ENCODE results near the gene OR4D2. TPM values are rescaled to one million over a fixed set of nuclear protein-coding genes. Genes with fewer than 3 reads are reported as not detected.

Gene OR4D2
- total and polyA plus RNA-seq, 2 of the 8 experiments (the other 6 are each of a cell fraction or from before 2014, with no cell fraction given), result not detected

GRCh38 chr17:58219789-58220183 is 53.0 kb downstream of the OR4D2 start:
- no peaks in the 10 kb centered on the region for H3K9me3 ChIP-seq (ENCODE audit: insufficient read depth in 2 of 2, low read depth in 1 of 2, low read length in 1 of 2)
- H3K23ac ChIP-seq (ENCODE audit: insufficient read length), result no peak overlapping the region
- no peaks in the 10 kb centered on the region for H3K27me3 ChIP-seq (replicated peaks in 1 of 4; ENCODE audit: control insufficient read depth in 3 of 4, extremely low read depth in 1 of 4, insufficient read depth in 3 of 4, low read length in 3 of 4)
- H3K14ac ChIP-seq (ENCODE audit: insufficient read length), result no peak overlapping the region
- no peaks in the 10 kb centered on the region for H3K79me2 ChIP-seq (ENCODE audit: control insufficient read depth in 1 of 2, insufficient read depth in 2 of 2, low read length in 2 of 2)
- no peak overlapping the region for H2BK5ac ChIP-seq (ENCODE audit: low read depth, low read length)
- H4K20me1 ChIP-seq (replicated peaks in 1 of 2; ENCODE audit: control insufficient read depth in 1 of 2, insufficient read depth in 2 of 2, low read length in 2 of 2), result no peaks in the 10 kb centered on the region
- no peak overlapping the region for H2BK12ac ChIP-seq (ENCODE audit: low read depth, low read length)
- peak overlapping the region in 1 of 4 experiments; percentile 81; a peak in 3 of 8 replicates for H3K4me3 ChIP-seq (ENCODE audit: extremely low read depth in 1 of 4, insufficient read depth in 2 of 4, low read depth in 3 of 4, low read length in 4 of 4)
- H3K4me2 ChIP-seq (ENCODE audit: insufficient read depth in 1 of 2, low read depth in 2 of 2, low read length in 2 of 2), result peak overlapping the region; percentile 65 to 84; a peak in 3 of 4 replicates
- DNase-seq (ENCODE audit: low read depth in 1 of 2, low spot score in 2 of 2) (no peak), FAIRE-seq (no peak)
- no peak overlapping the region for H2BK20ac ChIP-seq (ENCODE audit: low read length)
- no peak overlapping the region for H4K8ac ChIP-seq (ENCODE audit: extremely low read depth, insufficient read depth, low read length)
- ChIA-PET POLR2A (ENCODE audit: partially characterized antibody) (interaction anchor here (1.4 to 2.2 kb wide), 4 partner anchors 8 to 295 kb away, joined by 4 to 7 read pairs (median 5); partner anchors contain the start of gene MTMR4), CTCF (ENCODE audit: partially characterized antibody) (interaction anchor here (0.5 to 13.2 kb wide), 10 partner anchors 9 to 278 kb away, joined by 3 to 127 read pairs (median 4); partner anchors contain the start of gene LPO)
- H2BK15ac ChIP-seq (ENCODE audit: low read length), result no peak overlapping the region
- no peak overlapping the region for H3K18ac ChIP-seq (ENCODE audit: extremely low read depth, low read length)
- 90% methylated on average over 7 of the region's 7 CpGs; no CpG with 5 or more reads in 1 of the 2 experiments for WGBS, 2 experiments (ENCODE audit: extremely low coverage in 1 of 2, insufficient coverage in 1 of 2, insufficient read length in 1 of 2, insufficient replicate concordance in 2 of 2, low coverage in 1 of 2, low lambda C conversion rate in 2 of 2, missing lambda C conversion rate in 1 of 2)
- H3K56ac ChIP-seq (replicated peaks; ENCODE audit: insufficient read length, low read depth, low read length), result no peak overlapping the region
- no peak overlapping the region for H4K91ac ChIP-seq (replicated peaks; ENCODE audit: insufficient read length, low read length)
- no peak overlapping the region for H3K9ac ChIP-seq (replicated peaks in 1 of 4; ENCODE audit: extremely low read depth in 1 of 4, low read depth in 3 of 4, low read length in 3 of 4)
- H2AK5ac ChIP-seq (ENCODE audit: low read depth, low read length), result no peak overlapping the region
- H3K79me1 ChIP-seq (ENCODE audit: low read depth, low read length), result no peaks in the 10 kb centered on the region
- peaks cover 5% of the 10 kb centered on the region; the same call in 1 of the 2 replicates for H3K23me2 ChIP-seq (ENCODE audit: low read depth, low read length)
- peaks cover 0 to 4% (median 0%) of the 10 kb centered on the region in 4 experiments; a peak in 1 of 8 replicates for H3K36me3 ChIP-seq (ENCODE audit: control insufficient read depth in 2 of 4, insufficient read depth in 4 of 4, low read length in 3 of 4)
- H2AFZ ChIP-seq (ENCODE audit: low read length), result peak overlapping the region; percentile 96
- H3K27ac ChIP-seq (ENCODE audit: low read depth, low read length), result no peak overlapping the region
- no peak overlapping the region for H4K5ac ChIP-seq (ENCODE audit: insufficient read length, low read depth, low read length)
- peaks cover 0 to 3% (median 0%) of the 10 kb centered on the region in 4 experiments; a peak in 2 of 7 replicates for H3K4me1 ChIP-seq (replicated peaks in 1 of 4; ENCODE audit: control insufficient read depth in 3 of 4, insufficient read depth in 4 of 4, low read length in 3 of 4)
- H3K4ac ChIP-seq (replicated peaks; ENCODE audit: insufficient read length, low read depth, low read length), result no peak overlapping the region
- H2BK120ac ChIP-seq (replicated peaks; ENCODE audit: low read depth, low read length), result no peak overlapping the region
- no peak for TF ChIP-seq SP1 (IDR thresholded peaks at IDR 0.05; ENCODE audit: low read depth, low read length)
- TF ChIP-seq HDAC2 (IDR thresholded peaks at IDR 0.05; ENCODE audit: borderline replicate concordance in 1 of 2, low read depth in 2 of 2, low read length in 2 of 2), result no peak
- TF ChIP-seq TAF1 (IDR thresholded peaks at IDR 0.05; ENCODE audit: low read depth, low read length), result no peak
- no peak for TF ChIP-seq PHF8 (conservative IDR thresholded peaks at IDR 0.05; ENCODE audit: low read depth, low read length)
- TF ChIP-seq CTBP2 (IDR thresholded peaks at IDR 0.05; ENCODE audit: borderline replicate concordance, insufficient read depth, insufficient read length, low read length), result no peak
- TF ChIP-seq KDM1A (IDR thresholded peaks at IDR 0.05; ENCODE audit: borderline replicate concordance, low read length), result no peak
- no peak for TF ChIP-seq TCF12 (IDR thresholded peaks at IDR 0.05; ENCODE audit: low read depth, low read length)
- no peak for TF ChIP-seq KDM5A (IDR thresholded peaks at IDR 0.05; ENCODE audit: low read length)
- no peak for TF ChIP-seq E2F6 (IDR thresholded peaks at IDR 0.05)
- no peak for TF ChIP-seq BCL11A (IDR thresholded peaks at IDR 0.05; ENCODE audit: low read depth in 2 of 2, low read length in 2 of 2)
- no peak for TF ChIP-seq HDAC6 (IDR thresholded peaks at IDR 0.05; ENCODE audit: low read depth, low read length)
- TF ChIP-seq JUND (IDR thresholded peaks at IDR 0.05; ENCODE audit: low read length), result no peak
- no peak for TF ChIP-seq FOSL1 (IDR thresholded peaks at IDR 0.05; ENCODE audit: insufficient read depth, low read depth, low read length)
